WERI-Rb-1 (cell line): Measurements from ENCODE around the gene INPP5K.
A peak's percentile ranks its signal among the peaks of the same experiment; 100 is the strongest.

ENCODE experiments used
- DNase-seq: peaks from one replicate; pipeline ENCODE4 v3.0.0-alpha.2; 2020
- H3K27ac ChIP-seq: fragments of 250-450 bp; sonication (Bioruptor Pico); 2 replicates; pipeline ENCODE4 v1.5.1; 2020; ENCODE audit warnings: mild to moderate bottlenecking, moderate library complexity
- H3K27me3 ChIP-seq: fragments of 250-450 bp; sonication (Bioruptor Pico); 2 replicates; pipeline ENCODE4 v1.5.1; 2021; ENCODE audit warnings: mild to moderate bottlenecking, low read depth, moderate library complexity; ENCODE audit not compliant: insufficient read depth, severe bottlenecking
- H3K36me3 ChIP-seq: fragments of 250-450 bp; sonication (Bioruptor Pico); 2 replicates; pipeline ENCODE4 v1.5.1; 2020; ENCODE audit warnings: mild to moderate bottlenecking, moderate library complexity
- H3K4me3 ChIP-seq: 2 replicates; pipeline ENCODE4 v1.5.1; 2011; ENCODE audit warnings: low read depth, mild to moderate bottlenecking, control low read depth, low read length
- H3K9me3 ChIP-seq: fragments of 250-450 bp; sonication (Bioruptor Pico); 2 replicates; pipeline ENCODE4 v1.5.1; 2021; ENCODE audit warnings: mild to moderate bottlenecking, moderate library complexity; ENCODE audit not compliant: severe bottlenecking
- TF ChIP-seq, protein P1 (sequence below): IDR thresholded peaks from 2 replicates; pipeline ENCODE4 v1.5.1; 2011; ENCODE audit warnings: low read depth, mild to moderate bottlenecking, control low read depth, inconsistent platforms, low read length

INPP5K gene

DNA sequence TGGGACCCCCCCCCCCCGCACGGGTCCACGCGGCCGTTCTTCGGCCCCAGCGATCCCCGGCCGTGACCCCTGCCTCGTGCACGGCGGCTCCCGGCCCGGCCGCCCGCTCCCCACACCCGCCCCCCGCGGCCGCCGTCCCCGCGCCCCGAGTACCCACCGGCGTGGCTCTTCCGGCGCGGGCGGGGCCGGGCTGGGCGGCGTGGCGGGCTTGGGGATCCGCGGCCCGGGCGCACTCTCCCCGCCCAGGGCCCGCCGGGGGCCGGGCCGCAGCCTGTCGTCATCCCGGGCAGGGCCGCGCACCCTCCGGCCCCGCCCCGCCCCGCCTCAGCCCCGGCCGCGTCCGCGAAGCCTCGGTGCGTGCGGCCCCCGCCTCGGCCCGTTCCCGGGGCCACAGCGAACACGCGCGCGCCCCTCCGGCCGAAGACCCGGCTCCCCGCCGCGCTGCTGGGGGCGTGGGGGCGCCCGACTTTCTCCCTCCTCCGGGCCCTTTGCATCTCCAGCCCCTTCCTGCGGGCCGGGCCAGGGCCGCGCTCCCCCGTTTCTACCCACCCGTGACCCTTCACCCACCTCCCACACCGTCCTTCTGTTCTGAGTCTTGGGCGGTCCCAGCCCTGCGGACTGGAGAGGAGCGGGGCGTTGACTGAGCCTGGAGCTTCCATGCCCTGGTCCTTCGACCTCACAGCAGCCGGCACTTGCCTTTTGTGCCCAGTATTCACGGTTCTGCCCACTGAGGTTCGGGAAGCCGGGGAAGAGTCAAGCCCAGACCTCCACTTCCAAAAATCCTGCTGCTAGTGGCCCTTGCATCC is 24.8 kb downstream of the INPP5K start:
- Histone ChIP-seq H3K27me3 (no peaks in the 10 kb centered on the region), H3K4me3 (peak overlapping the region; percentile 81), H3K9me3 (peaks cover 1% of the 10 kb centered on the region), H3K27ac (peak overlapping the region; percentile 74), H3K36me3 (no peaks in the 10 kb centered on the region)
- TF ChIP-seq, protein P1, sequence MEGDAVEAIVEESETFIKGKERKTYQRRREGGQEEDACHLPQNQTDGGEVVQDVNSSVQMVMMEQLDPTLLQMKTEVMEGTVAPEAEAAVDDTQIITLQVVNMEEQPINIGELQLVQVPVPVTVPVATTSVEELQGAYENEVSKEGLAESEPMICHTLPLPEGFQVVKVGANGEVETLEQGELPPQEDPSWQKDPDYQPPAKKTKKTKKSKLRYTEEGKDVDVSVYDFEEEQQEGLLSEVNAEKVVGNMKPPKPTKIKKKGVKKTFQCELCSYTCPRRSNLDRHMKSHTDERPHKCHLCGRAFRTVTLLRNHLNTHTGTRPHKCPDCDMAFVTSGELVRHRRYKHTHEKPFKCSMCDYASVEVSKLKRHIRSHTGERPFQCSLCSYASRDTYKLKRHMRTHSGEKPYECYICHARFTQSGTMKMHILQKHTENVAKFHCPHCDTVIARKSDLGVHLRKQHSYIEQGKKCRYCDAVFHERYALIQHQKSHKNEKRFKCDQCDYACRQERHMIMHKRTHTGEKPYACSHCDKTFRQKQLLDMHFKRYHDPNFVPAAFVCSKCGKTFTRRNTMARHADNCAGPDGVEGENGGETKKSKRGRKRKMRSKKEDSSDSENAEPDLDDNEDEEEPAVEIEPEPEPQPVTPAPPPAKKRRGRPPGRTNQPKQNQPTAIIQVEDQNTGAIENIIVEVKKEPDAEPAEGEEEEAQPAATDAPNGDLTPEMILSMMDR = no peak
- DNase-seq = peak; percentile 42

DNA sequence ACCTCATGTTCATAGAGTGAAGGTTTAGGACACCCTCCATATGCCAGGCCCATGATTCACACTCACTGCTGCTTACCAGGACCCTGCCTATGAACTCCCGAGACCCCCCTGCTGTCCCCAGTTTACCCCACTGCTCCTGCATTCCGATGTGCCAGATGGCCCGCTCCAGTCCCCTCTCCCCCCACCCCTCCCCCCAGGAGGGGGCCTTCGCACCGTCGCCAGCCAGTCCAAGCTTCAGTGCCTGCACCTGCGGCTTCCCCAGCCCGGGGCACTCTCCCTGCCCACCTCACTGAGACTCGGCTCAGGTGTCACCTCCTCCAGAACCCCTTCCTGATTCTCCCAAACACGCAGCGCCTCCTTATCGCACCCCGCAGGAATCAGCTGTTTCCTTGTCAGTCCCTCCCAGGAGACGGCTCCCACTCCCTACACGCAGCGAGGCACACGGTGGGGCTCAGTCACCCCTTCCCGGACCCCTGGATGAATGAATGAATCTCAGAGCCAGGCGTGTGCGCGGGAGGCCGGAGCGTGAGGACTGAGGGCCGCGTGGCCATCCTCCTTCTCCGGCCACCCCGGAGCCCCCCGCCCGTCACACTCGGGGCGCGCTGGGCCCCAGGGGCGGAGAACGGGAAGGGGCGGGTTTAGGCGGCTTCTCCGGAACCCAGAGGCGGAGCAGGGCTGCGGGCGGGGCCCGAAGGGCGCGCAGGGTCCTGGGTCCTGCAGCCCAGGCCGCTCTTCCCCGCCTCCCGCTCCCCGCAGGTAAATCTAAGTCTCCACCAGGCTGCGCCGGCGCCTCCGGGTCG is 25.6 kb downstream of the INPP5K start:
- DNase-seq = peak; percentile 87

DNA sequence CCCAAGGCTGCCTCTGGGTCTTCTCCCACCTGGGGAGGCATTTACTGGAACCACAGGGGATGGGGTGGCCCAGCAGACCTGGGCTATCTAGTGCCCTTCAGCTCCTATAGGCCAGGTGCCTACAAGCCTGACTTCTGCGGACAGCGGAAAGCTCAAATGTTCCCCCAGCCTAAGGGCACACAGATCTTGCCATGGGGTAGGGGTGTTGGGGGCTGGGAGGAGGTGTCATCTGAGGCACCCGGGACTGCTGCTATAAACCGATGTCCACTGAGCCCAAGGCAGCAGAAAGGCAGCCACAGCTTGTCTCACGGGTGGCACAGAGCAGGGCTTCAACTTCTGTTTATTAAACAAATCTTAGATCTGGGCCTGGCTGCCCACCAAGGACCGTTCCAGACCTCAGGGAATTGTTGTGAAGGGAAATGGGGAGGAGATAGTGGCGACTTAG is 27.6 kb downstream of the INPP5K start:
- Histone ChIP-seq H3K9me3 (peaks cover 3% of the 10 kb centered on the region), H3K27me3 (no peaks in the 10 kb centered on the region), H3K36me3 (no peaks in the 10 kb centered on the region; the same call in 1 of the 2 replicates), H3K4me3 (no peak overlapping the region), H3K27ac (no peak overlapping the region)
- TF ChIP-seq, protein P1 = no peak
- DNase-seq = no peak

More for the DNA sequence above, 25.6 kb downstream of the INPP5K start:
- H3K27me3 ChIP-seq = no peaks in the 10 kb centered on the region
- peak overlapping the region; percentile 74 for H3K27ac ChIP-seq
- H3K4me3 ChIP-seq = peak overlapping the region; percentile 81
- H3K36me3 ChIP-seq = no peaks in the 10 kb centered on the region
- H3K9me3 ChIP-seq = peaks cover 3% of the 10 kb centered on the region
- TF ChIP-seq, protein P1 = no peak

DNA sequence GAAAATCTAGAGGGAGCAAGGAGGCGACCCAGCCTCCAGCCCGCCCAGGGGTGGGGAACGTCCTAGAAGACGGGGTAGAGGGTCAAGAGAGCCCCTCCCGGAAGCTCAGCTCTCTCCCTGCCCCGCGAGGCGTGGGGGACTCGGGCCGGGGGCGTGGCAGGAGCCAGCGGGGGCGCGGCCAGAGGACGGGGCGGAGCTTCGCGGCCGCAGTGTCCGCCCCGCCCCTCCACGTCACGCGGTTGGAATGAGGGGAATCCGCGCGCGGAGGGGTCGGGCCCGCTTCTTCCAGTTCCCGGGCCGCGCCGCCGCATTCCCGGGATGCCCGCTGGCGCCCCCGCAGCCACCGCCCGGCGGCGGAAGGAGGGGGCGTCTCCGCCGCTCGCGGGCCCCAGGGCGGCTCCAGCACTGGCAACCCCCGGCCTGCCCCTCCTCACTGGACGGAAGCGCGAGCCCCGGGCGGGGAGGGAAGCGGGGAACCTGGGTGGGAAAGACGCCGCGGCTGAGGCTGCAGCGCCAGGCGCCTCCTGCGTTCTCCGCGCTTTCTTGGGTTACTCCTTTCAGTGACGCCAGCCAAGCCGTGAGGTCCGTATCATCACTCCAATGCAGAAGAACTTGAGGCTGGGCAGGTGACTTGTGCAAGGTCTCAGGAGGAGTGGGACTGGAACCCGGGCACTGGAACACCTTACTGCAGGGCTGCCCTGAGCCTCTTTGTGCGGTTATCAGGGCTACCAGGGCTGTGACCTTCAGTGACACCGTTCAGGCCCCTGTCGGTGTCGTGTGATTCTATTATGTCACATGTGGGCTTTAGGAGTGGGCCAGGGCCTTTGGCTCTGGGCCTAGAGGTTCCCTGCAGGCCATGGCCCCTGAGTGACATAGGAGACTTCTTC is 28.2 kb downstream of the INPP5K start:
- DNase-seq = no peak
- Histone ChIP-seq H3K27me3 (no peaks in the 10 kb centered on the region), H3K27ac (no peak overlapping the region), H3K9me3 (peaks cover 3% of the 10 kb centered on the region), H3K36me3 (peaks cover 4% of the 10 kb centered on the region; the same call in 1 of the 2 replicates), H3K4me3 (no peak overlapping the region)
- TF ChIP-seq, protein P1 = no peak
